ENCODE results near the gene USP40. TPM values are rescaled to one million over a fixed set of nuclear protein-coding genes. Genes with fewer than 3 reads are reported as not detected.

The USP40 gene
- total RNA-seq, 1 donor from 2014 or later = 49.8 TPM

- DNase-seq (ENCODE audit: low read depth) = no peak
- TF ChIP-seq CTCF (IDR thresholded peaks at IDR 0.05; ENCODE audit: insufficient read depth, low read length, poor library complexity, severe bottlenecking) = no peak
- H3K4me3 ChIP-seq (ENCODE audit: low read depth, low read length) = no peak overlapping the region
Measured at GRCh38 chr2:233491326-233491725, 75.3 kb downstream of the USP40 start.

GRCh38 chr2:233490831-233491230 lies 75.8 kb downstream of the USP40 start:
- H3K36me3 ChIP-seq (ENCODE audit: control insufficient read depth, insufficient read depth, low read length) = peaks cover 2% of the 10 kb centered on the region
- H3K4me3 ChIP-seq (ENCODE audit: low read depth, low read length) = no peak overlapping the region
- no peak for DNase-seq (ENCODE audit: low read depth)
- no peaks in the 10 kb centered on the region for H3K27me3 ChIP-seq (ENCODE audit: control insufficient read depth, insufficient read depth, low read length)
- no peak for TF ChIP-seq CTCF (IDR thresholded peaks at IDR 0.05; ENCODE audit: insufficient read depth, low read length, poor library complexity, severe bottlenecking)

More at GRCh38 chr2:233491326-233491725, 75.3 kb downstream of the USP40 start:
- no peaks in the 10 kb centered on the region for H3K27me3 ChIP-seq (ENCODE audit: control insufficient read depth, insufficient read depth, low read length)
- peaks cover 2% of the 10 kb centered on the region for H3K36me3 ChIP-seq (ENCODE audit: control insufficient read depth, insufficient read depth, low read length)

- no peak for DNase-seq (ENCODE audit: low read depth)
Measured at GRCh38 chr2:233489666-233490065, 76.9 kb downstream of the USP40 start.

GRCh38 chr2:233489143-233489542 lies 77.4 kb downstream of the USP40 start:
- no peak for TF ChIP-seq CTCF (IDR thresholded peaks at IDR 0.05; ENCODE audit: insufficient read depth, low read length, poor library complexity, severe bottlenecking)
- peaks cover 2% of the 10 kb centered on the region for H3K36me3 ChIP-seq (ENCODE audit: control insufficient read depth, insufficient read depth, low read length)
- H3K27me3 ChIP-seq (ENCODE audit: control insufficient read depth, insufficient read depth, low read length) = no peaks in the 10 kb centered on the region
- DNase-seq (ENCODE audit: low read depth) = no peak
- H3K4me3 ChIP-seq (ENCODE audit: low read depth, low read length) = no peak overlapping the region

More at GRCh38 chr2:233489666-233490065, 76.9 kb downstream of the USP40 start:
- TF ChIP-seq CTCF (IDR thresholded peaks at IDR 0.05; ENCODE audit: insufficient read depth, low read length, poor library complexity, severe bottlenecking) = no peak
- Histone ChIP-seq H3K36me3 (ENCODE audit: control insufficient read depth, insufficient read depth, low read length) (peaks cover 2% of the 10 kb centered on the region), H3K4me3 (ENCODE audit: low read depth, low read length) (no peak overlapping the region), H3K27me3 (ENCODE audit: control insufficient read depth, insufficient read depth, low read length) (no peaks in the 10 kb centered on the region)

GRCh38 chr2:233487748-233488345 lies 78.7 kb downstream of the USP40 start:
- TF ChIP-seq CTCF (IDR thresholded peaks at IDR 0.05; ENCODE audit: insufficient read depth, low read length, poor library complexity, severe bottlenecking) = no peak
- Histone ChIP-seq H3K27me3 (ENCODE audit: control insufficient read depth, insufficient read depth, low read length) (no peaks in the 10 kb centered on the region), H3K4me3 (ENCODE audit: low read depth, low read length) (no peak overlapping the region), H3K36me3 (ENCODE audit: control insufficient read depth, insufficient read depth, low read length) (peaks cover 2% of the 10 kb centered on the region)
- DNase-seq (ENCODE audit: low read depth) = no peak

Data from kidney epithelial cell (primary cell).